Cardiac muscle cell (in vitro differentiated cells and primary cell): ENCODE measurements around the gene COL23A1. TPM values are rescaled to one million over a fixed set of nuclear protein-coding genes. Genes with fewer than 3 reads are reported as not detected.

ENCODE experiments used
- DNase-seq, 2 donors: peaks; one replicate each; pipeline versions ENCODE4 v3.0.0 to v3.0.0-alpha.2; 2010 to 2017; ENCODE audit warnings: low read depth in 1 of 2, low spot score in 1 of 2
- H3K27ac ChIP-seq: fragments of 200-600 bp; sonication (generic); 2 replicates; pipeline ENCODE4 v1.5.1; 2016
- H3K27me3 ChIP-seq: fragments of 200-600 bp; sonication (generic); 2 replicates; pipeline ENCODE4 v1.6.0; 2016; ENCODE audit warnings: control low read depth
- H3K36me3 ChIP-seq: fragments of 200-600 bp; sonication (generic); 2 replicates; pipeline ENCODE4 v1.5.1; 2016; ENCODE audit warnings: control low read depth
- H3K4me1 ChIP-seq: fragments of 200-600 bp; sonication (generic); 2 replicates; pipeline ENCODE4 v1.8.1; 2017; ENCODE audit warnings: low read depth, mild to moderate bottlenecking, mixed run types
- H3K4me3 ChIP-seq: fragments of 200-600 bp; sonication (generic); 2 replicates; pipeline ENCODE4 v1.5.1; 2016; ENCODE audit warnings: mild to moderate bottlenecking
- H3K9me3 ChIP-seq: fragments of 200-600 bp; sonication (generic); 2 replicates; pipeline ENCODE4 v1.5.1; 2017; ENCODE audit warnings: low read depth, mild to moderate bottlenecking, control low read depth
- polyA plus RNA-seq: library from polyadenylated mRNA; unstranded; fragments of >200 nt; fragmentation: Nextera tagmentation; extraction: Ambion mirVana; gene quantifications from 2 replicates; pipeline ENCODE4 v1.2.1, GENCODE V29; 2016
- total RNA-seq: library from RNA; depleted of rRNA; stranded (reverse); fragments of >200 nt; gene quantifications from 2 replicates; pipeline ENCODE4 v1.2.3, GENCODE V29; 2016
- TF ChIP-seq, protein P1 (sequence below): IDR thresholded peaks from 2 replicates; pipeline ENCODE4 v1.5.1; 2012; ENCODE audit warnings: low read depth, mild to moderate bottlenecking, low read length

Gene COL23A1
- total and polyA plus RNA-seq, 2 experiments from 2014 or later = 28.9 to 43.0 TPM

DNA sequence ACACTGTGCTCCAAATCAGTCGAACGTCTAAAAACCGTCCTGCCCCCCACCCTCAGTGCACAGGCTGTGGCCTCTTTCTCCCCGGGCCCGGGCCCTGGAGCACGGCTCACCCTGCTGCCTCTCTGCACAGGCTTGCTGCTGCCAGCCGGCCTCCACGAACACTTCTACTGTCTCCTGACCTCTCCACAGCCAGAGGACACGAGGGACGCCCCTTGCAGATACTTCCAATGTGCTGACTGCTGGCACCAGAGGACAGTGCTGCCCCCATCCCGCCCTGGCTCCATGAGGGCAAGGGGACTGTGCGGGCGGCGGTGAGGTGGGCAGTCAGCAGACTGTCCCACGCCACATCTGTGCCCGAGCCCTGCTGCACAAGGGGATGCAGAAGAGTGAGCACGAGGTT lies 174.8 kb downstream of the COL23A1 start:
- Histone ChIP-seq H3K4me3 (no peak overlapping the region), H3K27me3 (no peaks in the 10 kb centered on the region), H3K9me3 (no peaks in the 10 kb centered on the region), H3K4me1 (peaks cover 12% of the 10 kb centered on the region), H3K27ac (no peak overlapping the region), H3K36me3 (no peaks in the 10 kb centered on the region)
- DNase-seq = no peak
- TF ChIP-seq, protein P1, sequence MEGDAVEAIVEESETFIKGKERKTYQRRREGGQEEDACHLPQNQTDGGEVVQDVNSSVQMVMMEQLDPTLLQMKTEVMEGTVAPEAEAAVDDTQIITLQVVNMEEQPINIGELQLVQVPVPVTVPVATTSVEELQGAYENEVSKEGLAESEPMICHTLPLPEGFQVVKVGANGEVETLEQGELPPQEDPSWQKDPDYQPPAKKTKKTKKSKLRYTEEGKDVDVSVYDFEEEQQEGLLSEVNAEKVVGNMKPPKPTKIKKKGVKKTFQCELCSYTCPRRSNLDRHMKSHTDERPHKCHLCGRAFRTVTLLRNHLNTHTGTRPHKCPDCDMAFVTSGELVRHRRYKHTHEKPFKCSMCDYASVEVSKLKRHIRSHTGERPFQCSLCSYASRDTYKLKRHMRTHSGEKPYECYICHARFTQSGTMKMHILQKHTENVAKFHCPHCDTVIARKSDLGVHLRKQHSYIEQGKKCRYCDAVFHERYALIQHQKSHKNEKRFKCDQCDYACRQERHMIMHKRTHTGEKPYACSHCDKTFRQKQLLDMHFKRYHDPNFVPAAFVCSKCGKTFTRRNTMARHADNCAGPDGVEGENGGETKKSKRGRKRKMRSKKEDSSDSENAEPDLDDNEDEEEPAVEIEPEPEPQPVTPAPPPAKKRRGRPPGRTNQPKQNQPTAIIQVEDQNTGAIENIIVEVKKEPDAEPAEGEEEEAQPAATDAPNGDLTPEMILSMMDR = no peak

DNA sequence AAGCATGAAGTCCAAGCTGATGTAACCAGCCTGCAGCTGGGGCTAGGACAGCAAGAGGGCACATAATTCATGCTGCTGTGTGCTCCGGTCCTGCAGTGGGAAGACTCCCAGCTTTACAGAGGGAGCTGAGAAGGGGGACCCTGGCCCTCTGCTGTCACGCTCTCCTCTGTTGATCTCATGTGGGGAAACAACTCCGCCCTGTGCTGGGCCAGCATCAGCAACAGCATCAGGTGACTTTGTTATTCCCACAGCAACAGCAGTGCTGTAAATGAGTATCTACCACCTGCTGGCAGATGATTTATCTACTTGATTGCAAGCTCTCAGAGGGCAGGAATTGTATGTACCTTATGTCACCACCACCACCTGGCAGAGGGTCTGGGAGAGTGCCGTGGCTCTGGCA lies 176.2 kb downstream of the COL23A1 start:
- no peak overlapping the region for H3K4me3 ChIP-seq
- no peaks in the 10 kb centered on the region for H3K36me3 ChIP-seq
- no peaks in the 10 kb centered on the region for H3K9me3 ChIP-seq
- TF ChIP-seq, protein P1 = no peak
- H3K27me3 ChIP-seq = no peaks in the 10 kb centered on the region
- no peak overlapping the region for H3K27ac ChIP-seq
- H3K4me1 ChIP-seq = peaks cover 5% of the 10 kb centered on the region
- DNase-seq = no peak

DNA sequence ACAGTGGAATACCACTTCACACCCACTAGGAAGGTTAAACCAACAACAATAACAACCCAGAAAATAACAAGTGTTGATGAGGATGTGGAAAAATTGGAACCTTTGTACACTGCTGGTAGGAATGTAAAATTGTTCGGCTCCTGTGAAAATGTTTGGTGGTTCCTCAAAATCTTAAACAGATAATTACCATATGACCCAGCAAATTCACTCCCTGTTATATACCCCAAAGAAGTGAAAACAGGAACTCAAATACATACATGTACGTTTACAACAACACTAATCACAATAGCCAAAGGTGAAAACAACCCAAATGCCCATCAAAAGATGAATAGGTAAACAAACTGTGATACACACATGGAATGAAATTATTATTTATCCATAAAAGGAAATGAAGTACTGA lies 179.1 kb downstream of the COL23A1 start:
- no peaks in the 10 kb centered on the region for H3K27me3 ChIP-seq
- no peak overlapping the region for H3K27ac ChIP-seq
- no peaks in the 10 kb centered on the region for H3K36me3 ChIP-seq
- no peak overlapping the region for H3K4me3 ChIP-seq
- H3K9me3 ChIP-seq = no peaks in the 10 kb centered on the region
- peaks cover 5% of the 10 kb centered on the region for H3K4me1 ChIP-seq
- TF ChIP-seq, protein P1 = no peak
- no peak for DNase-seq

DNA sequence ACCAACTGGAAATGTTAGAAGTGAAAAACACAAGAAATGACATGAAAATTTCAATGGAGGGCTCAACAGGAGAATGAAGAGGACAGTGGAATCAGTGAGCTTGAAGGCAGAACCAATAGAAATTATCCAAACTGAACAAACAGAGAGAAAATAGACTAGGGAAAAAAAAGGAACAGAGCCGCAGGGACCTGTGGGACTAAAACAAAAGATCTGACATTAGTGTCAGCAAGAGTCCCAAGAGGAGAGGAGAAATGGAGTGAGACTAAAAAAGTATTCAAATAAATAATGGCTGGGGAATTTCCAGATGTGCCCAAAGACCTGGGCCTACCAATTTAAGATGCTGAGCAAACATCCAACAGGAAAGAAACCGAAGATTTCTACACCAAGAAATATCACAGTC lies 182.5 kb downstream of the COL23A1 start:
- DNase-seq = no peak
- Histone ChIP-seq H3K4me1 (no peaks in the 10 kb centered on the region), H3K36me3 (no peaks in the 10 kb centered on the region), H3K9me3 (no peaks in the 10 kb centered on the region), H3K27me3 (no peaks in the 10 kb centered on the region), H3K27ac (no peak overlapping the region), H3K4me3 (no peak overlapping the region)
- TF ChIP-seq, protein P1 = no peak

DNA sequence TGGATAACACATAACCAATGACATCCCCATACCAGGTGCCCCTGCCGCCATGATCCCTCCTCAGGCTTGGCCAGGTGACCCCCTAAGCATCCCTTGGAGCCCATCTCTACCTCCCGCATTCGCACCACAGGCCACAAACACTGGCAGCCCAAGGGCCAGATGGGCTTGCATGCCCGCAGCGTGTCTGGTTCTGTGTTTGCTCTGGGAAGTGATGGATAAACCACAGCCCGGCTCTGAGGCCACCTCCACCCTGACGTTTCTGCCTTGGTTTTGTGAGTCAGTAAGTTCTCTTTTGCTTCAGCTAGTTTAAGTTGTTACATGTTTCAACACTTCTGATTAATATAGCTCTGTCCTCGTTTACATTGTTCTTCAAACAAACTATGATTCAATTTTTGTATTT lies 185.2 kb downstream of the COL23A1 start:
- Histone ChIP-seq H3K9me3 (no peaks in the 10 kb centered on the region), H3K36me3 (no peaks in the 10 kb centered on the region), H3K4me1 (no peaks in the 10 kb centered on the region), H3K4me3 (no peak overlapping the region), H3K27ac (no peak overlapping the region), H3K27me3 (no peaks in the 10 kb centered on the region)
- no peak for DNase-seq
- TF ChIP-seq, protein P1 = no peak
